ENCODE data around the gene ARSB.

The ARSB gene

DNA sequence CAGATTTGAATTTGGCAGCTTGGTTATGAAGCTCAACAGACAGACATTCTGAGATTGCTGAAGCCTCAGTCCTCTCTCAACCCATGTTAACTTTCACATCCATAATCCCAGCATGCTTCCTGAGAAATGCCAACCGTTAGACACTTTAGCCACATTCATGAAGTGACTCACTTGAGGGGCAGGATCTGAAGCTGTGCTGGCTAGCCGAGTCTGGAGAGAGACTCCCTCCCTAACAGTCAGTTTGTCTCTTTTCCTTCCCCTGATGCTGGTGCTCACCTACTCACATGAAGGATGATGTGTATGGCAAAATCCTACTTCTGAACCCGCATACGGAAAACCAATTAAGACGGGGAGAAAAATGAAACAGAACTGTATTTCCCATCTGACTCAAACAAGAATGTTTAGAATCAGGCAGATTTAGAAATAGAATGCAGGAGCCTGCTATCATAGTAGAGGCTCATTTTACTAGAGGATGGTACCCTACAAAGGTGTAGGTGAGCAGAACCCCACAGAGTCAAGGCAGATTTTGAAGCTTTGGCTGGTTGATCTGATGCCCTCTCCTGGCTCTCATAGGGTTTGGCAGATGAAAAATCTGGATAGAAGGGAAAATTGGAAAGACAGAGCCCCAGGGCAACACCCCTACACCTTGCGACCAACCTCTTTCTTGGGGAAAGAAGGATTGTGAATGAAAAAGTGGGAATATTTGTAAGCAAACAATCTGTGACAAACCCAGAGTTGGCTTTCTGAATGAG lies 185.7 kb downstream of the ARSB start:
- DNase-seq: no peak

DNA sequence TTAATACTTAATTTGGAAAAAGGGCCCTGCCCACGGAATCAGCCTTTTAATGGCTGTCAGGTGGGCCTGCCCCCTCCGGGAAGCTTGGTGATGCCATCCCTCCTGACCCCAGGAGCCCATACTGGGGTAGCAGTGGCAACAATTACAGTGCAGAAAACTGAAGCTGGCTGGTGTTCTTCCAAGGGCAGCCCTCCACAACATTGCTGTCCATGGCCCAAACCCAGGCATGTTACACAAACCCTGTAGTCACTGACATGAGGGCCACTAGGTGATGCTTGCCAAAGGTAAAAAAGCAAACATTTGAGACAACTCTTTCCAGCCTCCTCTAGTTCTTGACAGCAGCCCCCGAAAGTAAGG lies 186.5 kb downstream of the ARSB start:
- no peak for DNase-seq

DNA sequence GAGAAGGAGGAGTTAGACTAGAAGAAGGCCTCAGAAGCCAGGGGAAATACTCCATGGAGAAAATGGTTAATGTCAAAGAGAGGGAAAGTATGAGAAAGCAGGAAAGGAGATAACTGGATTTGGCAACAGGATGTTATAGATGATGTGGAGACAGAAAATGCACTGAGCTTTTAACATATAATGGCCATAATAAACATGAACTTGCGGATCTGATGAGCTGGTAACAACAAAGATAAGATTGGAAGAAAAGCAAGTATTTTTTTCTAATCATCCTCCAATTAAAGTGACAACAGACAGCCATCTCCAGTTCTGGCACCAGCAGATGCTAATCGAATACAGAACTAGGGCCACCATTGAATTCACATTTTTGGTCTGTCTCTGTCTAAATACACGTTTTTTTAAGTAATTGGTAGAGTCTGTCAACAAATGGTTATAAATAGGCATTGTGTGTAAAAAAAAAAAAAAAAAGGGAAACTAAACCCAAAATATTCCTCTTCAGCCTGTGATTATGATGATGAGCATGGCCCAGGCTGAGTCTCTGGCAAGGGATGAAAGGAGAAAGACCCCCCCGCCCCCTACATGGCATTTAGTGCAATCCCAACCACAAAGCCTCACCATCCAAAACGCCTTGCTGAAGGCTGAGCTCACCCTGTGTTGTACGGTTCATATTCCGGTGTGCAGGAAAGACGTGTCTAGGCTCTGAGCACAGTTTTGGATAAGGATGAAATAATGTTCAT lies 187.0 kb downstream of the ARSB start:
- DNase-seq: no peak

DNA sequence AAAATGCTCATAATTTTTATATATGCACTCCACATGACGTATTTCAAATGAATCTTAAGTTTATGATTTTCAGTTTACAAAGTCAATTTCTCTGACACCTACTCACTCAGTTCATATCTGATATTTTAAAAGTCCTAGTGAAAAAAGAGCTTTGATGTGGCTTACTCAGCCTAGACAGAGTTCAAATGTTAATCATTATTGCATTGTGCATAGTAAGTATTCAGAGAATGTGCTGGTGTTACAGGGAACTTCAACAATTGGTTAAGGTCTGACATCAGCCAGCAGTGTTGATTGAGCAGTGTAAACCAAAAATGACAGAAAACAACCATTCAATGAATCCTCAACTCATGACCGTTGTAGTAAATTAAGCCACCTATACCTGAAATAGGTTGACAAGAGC lies 189.4 kb downstream of the ARSB start:
- no peak for DNase-seq

DNA sequence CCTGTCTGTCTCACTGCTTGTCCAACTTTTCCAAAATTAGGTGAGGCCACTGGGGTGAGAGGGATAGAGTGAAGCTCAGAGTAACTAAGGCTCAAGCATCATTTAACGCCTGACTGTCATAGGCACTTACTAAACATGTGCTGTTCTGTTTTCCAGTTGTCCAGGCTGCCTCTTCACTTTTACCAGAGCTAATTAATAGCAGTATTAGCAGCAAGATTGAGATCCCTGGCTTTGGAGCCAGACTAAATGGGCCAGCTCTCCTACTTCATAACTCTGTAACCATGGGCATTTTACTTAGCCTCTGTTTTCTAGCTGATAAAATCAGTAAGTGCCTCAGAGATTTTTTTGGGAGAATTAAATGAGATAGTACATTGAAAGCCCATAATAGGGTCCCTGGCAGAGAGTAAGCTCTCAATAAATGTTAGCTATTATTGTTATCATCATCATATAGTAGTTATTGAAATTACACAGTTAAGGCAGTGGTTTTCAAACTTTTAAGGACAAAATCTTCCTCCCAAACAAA lies 190.4 kb downstream of the ARSB start:
- no peak for DNase-seq

DNA sequence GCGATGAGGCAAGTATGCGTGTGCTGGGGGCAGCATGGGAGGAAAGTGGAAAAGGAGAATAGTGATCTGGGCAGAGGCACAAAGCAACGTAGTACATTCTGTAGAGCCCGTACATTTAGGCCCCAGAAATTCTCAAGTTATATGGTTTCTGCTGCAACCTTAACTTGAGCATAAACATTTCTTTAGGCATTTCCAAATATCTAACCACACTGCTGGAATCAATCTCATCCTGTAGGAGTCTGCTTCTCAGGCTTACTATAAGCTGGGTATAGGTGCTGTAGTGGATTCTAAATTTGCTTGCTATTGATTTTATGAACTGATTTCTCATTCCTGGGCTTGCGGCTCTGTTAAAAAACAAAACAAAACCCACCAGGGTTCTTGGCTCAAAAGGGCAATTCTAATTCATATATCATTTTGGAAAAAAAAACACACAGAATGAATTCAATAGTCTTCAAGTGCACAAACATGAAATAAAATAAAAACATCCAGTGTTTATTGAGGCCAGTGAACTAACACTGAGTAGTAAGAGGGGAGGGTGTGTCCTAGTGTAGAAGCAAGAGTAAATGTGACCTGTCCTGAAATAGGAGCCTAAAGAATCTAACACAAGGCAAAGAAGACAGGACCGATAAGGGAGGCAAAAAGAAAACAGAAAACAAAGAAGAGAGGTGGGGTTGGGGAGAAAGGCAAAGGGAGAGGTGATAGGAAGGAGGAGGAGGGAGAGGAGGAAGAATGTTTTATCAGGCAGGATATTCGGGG lies 191.0 kb downstream of the ARSB start:
- no peak for DNase-seq

DNA sequence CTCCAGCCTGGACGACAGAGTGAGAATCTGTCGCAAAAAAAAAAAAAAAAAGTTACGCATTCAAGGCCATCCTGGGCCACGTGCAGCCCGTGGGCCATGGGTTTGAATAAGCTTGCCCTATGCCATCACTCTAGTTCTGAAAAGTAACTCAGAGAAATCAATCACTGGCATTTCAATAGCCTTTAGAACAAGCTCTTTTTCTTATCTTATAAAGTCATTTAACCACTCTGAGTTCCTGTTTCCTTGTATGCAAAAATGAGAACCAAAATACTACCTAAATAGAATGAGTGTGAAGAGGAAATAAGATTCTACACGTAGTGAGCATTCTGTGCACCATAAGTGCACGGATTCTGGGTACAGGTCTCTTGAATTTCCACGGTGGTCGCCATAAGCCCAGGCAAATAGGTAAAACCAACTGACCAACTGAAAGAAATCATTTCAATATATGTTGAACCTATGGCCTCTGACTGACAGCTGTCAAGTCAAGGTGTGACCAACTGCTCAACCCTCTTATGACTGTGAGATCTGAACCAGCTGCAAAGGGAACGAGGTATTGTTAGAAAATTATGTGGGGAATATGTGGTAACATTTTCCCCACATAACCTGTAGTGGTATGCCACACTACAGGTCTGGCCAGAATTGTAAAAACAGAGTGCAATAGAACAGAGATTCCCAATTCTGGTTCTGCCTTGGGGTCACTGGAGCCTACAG lies 192.6 kb downstream of the ARSB start:
- DNase-seq: no peak

DNA sequence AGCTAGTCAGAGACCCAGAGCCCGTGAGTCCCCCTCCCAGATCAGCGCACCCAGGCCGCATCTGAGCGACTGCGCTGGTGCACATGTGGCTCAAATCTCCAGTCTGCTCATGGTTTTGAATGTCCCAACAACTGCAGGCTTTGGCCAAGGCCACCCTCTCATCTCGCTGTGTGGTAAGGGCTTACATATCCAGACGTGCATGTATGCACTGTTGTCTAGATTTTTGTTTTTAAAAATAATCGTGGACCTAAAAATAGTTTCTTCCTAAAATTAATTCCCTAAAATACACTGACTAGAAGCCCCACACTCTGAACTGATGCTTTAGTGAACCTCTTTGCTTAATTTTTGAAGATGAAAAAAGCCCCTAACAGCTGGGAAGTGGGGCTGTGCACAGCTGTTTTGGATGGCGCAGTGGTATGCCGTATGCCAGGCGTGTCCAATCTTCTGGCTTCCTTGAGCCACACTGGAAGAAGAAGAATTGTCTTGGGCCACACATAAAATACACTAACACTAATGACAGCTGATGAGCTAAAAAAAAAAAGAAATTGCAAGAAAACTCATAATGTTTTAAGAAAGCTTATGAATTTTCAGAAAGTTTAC lies 193.5 kb downstream of the ARSB start:
- DNase-seq: no peak

DNA sequence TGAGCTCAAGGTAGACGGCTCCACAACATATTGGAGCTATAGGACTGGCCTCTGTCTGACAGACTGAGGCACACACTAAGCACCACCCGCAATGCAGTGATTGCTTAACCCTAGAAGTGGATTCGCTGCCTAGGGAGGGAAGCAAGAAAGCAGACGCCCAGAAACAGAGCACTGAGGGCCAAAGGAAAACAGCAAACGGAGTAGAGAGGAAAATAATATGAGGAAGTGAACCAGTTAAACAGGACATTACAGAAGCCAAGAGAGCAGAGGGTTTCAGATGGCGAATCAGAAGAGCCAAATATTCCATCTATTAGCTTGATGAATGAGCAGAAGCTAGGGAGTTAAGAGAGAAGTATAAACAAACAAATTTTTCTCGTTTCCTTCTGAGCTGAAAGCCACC lies 197.3 kb downstream of the ARSB start:
- DNase-seq: no peak

DNA sequence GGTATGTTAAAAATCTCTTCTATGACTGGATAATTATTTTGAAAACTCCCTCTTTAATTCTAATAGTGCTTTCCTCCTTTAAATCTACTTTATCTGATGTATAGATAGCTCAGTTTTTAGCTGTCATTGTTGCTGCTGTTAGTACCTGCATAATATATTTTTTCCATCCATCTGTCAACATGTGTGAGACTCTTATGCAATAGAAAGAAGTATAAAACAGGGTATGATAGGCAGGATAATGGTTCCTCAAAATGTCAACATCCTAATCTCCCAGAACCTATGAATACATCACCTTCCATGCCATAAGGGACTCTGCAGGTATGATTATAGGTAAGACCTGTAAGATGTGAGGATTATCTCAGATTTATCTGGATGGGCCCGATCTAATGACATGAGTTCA lies 199.7 kb downstream of the ARSB start:
- no peak for DNase-seq

DNA sequence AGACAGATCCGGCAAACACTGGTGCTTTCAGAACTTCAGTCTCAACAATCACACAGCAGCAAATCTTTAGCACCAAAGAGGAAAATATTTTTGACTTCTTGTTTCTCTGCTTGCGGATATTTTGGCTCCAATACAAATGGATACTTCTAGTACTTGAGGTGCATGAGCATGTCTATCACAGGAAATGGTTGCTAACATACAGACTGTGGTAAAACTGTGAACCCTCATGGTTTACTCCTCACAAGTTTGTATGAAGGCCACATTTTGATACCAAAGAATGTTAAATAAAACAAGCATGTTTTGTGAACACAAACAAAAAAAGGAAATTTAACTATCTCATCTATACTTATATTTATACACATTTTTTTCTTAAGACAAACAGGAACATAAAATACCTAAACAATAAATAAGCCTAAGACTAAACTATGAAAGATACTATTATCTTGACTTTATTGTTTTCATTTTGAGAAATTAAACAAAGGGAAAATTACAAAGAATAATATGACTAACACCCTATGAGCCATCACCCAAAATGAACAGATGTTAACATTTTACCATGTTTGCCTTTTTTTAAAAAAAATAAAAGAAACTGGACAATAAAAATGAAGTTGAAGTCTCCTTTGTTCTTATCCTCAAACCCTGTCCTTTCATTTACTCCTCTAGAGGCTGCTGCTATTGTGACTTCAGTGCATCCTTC lies 201.5 kb downstream of the ARSB start:
- no peak for DNase-seq

DNA sequence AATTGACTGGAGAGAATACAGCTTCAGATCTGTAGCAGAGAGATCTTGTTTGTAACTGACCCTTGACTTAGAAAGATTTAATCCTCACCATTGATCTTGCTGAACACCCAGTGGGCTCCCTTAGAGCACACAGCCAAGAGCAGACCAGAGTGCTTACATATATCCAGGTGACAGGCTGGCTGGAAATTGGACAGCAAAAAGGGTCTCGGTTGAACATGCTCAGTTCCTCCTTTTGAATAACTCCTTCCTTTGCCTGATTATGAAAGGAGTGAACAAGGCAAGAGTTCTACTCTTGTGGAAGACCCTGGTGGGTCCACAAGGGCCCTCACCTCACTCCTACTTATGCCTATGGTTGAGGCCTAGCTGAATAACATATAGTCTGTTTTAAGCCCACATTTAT lies 202.4 kb downstream of the ARSB start:
- no peak for DNase-seq

DNA sequence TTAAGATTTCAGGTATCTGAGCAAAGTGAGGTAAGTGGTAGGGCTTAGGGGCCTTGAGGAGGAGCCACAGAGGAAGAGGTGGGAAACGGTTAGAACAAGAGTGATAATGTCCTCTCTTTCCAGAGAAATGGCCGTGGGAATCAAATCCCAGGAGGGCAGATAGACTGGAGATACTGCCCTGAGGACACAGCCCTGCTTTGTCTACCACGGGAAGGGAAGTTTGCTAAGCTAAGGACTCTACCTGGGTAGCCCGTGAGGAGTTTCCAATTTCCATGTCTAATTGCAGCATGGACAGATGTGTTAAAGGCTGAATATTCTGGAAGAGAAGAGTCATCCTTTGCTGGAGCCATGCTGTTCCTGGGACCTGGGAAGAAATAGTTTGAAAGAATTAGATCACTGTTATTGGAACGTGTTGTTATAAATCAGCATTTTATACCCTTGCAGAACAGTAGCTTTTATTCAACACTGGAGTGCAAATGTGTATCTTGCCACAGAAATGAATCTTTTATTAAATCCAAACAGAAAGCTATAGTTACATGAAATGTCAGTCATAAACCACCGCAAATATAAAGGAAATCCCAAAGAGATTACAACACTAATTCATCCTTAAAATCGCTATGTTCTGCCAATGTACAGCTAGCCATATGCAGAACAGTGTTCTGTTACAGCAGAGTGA lies 203.4 kb downstream of the ARSB start:
- no peak for DNase-seq

DNA sequence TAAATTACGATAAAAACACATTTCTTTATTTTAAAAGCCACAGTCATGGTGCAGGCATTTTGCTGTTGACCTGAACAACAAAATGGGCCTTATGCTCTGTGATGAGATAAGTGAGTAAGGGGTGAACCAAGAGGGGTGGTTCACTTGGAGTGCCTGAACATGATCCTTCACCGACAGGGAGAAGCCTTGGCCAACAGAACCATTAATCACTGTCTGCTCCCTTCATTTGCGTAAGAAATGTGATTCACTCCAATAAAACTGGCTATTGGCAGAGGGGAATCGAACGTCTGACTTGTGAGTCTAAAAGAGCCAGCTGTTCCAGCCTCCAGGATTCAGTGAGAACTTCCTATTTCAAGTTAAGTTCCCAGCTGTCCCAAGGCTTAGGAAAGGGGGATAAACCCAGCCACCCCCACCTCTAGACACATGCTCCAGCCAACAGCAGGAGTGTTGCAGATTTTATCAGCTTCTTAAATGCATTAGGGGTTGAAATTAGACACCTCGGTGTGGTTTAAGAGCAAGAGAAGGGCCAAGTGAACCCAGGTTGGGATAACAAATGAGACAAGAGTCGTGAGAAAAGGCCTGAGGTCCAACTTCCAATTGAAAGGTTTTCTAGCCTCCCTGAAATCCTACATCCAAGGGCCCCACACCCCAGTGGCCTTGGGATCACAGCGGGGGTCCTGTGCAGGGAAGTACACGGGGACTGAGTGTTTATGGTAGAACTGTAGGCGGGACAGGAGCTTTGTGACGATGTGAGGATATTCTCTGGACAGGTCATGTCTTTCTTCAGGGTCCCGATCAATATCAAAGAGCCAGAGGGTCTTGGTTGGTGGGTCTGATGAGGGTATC lies 205.1 kb downstream of the ARSB start:
- DNase-seq: no peak

DNA sequence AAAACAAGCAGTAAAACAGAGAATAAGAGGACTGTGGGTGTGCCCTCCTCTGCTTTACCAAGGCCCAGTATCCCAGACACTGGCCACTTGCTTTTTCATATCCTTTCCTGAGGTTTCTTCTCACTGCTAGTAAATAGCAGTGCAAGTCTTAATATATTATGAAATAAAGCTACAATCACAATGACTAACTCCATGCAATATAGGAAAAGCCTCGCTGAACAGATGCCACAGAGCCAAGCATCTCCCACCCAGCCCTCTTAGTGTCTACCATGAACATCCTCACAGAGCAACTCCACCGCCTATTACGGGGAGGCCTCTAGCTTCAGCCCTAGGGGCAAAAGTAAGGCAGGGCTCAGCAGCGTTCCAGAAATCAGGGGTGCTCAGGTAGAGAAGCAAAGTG lies 205.8 kb downstream of the ARSB start:
- no peak for DNase-seq

DNA sequence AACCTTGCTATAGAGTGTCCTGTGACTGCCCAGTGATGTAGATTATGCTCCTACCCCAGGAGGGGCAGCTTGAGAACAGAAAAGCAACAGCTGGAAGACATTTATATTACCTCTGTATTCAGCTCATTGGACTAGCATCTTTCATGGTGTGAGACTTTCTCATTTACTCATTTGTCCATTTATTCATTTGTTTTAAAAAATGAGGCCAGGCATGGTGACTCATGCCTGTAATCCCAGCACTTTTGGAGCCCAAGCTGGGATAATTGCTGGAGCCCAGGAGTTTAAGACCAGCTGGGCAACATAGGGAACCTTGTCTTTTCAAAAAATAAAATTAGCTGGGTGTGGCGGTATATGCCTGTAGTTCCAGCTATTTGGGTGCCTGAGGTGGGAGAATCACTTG lies 206.6 kb downstream of the ARSB start:
- DNase-seq: no peak

DNA sequence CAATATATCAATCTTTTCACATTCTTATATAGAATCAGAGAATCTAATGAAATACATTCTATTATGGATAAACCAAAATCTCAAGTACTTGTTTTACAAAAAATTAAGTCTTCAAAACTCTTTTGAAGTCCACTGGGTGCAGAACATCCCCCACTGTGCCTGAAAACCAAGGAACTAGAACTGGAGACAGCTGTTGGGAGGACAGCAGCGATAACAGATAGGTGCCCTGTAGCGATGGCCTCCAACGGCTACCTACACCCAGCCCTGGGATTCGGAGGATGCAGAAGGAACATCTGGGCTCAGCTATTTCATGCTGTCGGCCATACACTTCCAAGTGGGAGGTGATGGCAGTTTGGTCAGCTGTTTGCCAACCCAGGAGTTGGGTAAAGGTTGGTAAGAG lies 207.2 kb downstream of the ARSB start:
- DNase-seq: no peak

DNA sequence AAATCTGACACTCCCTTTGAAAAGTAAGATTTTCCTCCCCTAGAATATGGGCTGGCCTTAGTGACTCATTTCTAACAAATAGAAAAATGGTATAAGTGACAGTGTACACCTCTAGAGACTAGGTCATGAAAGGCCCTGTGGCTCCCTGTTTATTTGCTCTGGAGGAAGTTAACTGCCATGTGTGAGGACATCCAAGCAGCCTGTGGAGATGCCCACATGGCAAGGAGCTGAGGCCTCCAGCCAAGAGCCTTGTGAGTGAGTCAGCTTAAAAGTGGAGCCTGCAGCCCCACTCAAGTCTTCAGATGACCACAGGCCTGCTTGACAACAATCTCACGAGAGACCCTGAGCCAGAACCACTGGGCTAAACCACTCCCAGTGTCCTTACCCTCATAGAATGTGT lies 208.5 kb downstream of the ARSB start:
- no peak for DNase-seq

DNA sequence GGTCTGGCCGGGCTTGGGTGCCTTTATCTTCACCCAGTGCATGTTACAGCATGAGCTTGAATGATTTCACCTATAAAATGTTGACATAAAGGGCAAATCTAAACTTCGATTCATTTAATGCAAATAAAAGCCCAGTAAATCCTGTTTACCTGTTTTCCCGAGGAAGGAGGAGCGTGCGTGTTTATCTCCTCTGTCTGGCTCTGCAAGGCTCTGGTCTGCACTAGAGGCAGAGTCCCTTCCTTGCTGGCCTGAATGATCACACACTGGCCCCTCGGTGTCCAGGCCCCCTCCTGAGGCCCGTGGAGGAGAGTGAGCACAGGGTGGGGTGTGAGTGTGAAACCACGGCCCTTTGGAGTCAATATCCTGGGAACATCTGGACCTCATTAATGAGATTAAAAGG lies 211.5 kb downstream of the ARSB start:
- DNase-seq: no peak

Data from activated CD8-positive, alpha-beta memory T cell treated with anti-CD3 and anti-CD28 coated beads, Interleukin-2, amount 50 U/mL, for 48 hours (primary cell).